ENCODE results near the gene BGLAP.

BGLAP gene

GRCh38 chr1:156198831-156199349 is 43.1 kb upstream of the BGLAP start:
- Histone ChIP-seq H2AFZ (ENCODE audit: low read length) (no peak overlapping the region), H3K9me2 (replicated peaks; ENCODE audit: low read depth, low read length) (no peaks in the 10 kb centered on the region), H3K4me3 (ENCODE audit: low read length, poor library complexity, severe bottlenecking) (peak overlapping the region; percentile 33), H3K4me2 (ENCODE audit: low read depth, low read length, poor library complexity, severe bottlenecking) (peak overlapping the region; percentile 96), H3F3A (ENCODE audit: low read depth) (no peaks in the 10 kb centered on the region), H3K9me3 (ENCODE audit: insufficient read depth, low read depth, low read length) (no peaks in the 10 kb centered on the region), H3K79me2 (ENCODE audit: insufficient read depth, low read length) (peaks cover 80% of the 10 kb centered on the region), H3K36me3 (ENCODE audit: insufficient read depth, low read length) (peaks cover 7% of the 10 kb centered on the region; the same call in 1 of the 2 replicates), H3K4me1 (ENCODE audit: insufficient read depth, low read length, poor library complexity, severe bottlenecking) (peaks cover 63% of the 10 kb centered on the region), H3K27me3 (ENCODE audit: insufficient read depth, low read length, poor library complexity, severe bottlenecking) (no peaks in the 10 kb centered on the region), H3K9ac (ENCODE audit: low read depth, low read length, poor library complexity, severe bottlenecking) (peak overlapping the region; percentile 46), H4K20me1 (ENCODE audit: insufficient read depth, low read length, poor library complexity, severe bottlenecking) (peaks cover 17% of the 10 kb centered on the region)
- TF ChIP-seq EZH2phosphoT487 (IDR thresholded peaks at IDR 0.05; ENCODE audit: borderline replicate concordance), result no peak
- no peak for TF ChIP-seq CTCF (conservative IDR thresholded peaks at IDR 0.05; ENCODE audit: low read length)

- H4K20me1 ChIP-seq (ENCODE audit: insufficient read depth, low read length, poor library complexity, severe bottlenecking), result peaks cover 9% of the 10 kb centered on the region
- no peak for TF ChIP-seq EZH2phosphoT487 (IDR thresholded peaks at IDR 0.05; ENCODE audit: borderline replicate concordance)
- no peak for TF ChIP-seq CTCF (conservative IDR thresholded peaks at IDR 0.05; ENCODE audit: low read length)
- H3K9me2 ChIP-seq (replicated peaks; ENCODE audit: low read depth, low read length), result no peaks in the 10 kb centered on the region
- no peak overlapping the region for H2AFZ ChIP-seq (ENCODE audit: low read length)
- peaks cover 7% of the 10 kb centered on the region; the same call in 1 of the 2 replicates for H3K36me3 ChIP-seq (ENCODE audit: insufficient read depth, low read length)
- peak overlapping the region; percentile 96 for H3K4me2 ChIP-seq (ENCODE audit: low read depth, low read length, poor library complexity, severe bottlenecking)
- H3F3A ChIP-seq (ENCODE audit: low read depth), result no peaks in the 10 kb centered on the region
- peaks cover 63% of the 10 kb centered on the region for H3K4me1 ChIP-seq (ENCODE audit: insufficient read depth, low read length, poor library complexity, severe bottlenecking)
- H3K4me3 ChIP-seq (ENCODE audit: low read length, poor library complexity, severe bottlenecking), result peak overlapping the region; percentile 50
- H3K9ac ChIP-seq (ENCODE audit: low read depth, low read length, poor library complexity, severe bottlenecking), result peak overlapping the region; percentile 34
- no peaks in the 10 kb centered on the region for H3K9me3 ChIP-seq (ENCODE audit: insufficient read depth, low read depth, low read length)
- H3K27me3 ChIP-seq (ENCODE audit: insufficient read depth, low read length, poor library complexity, severe bottlenecking), result no peaks in the 10 kb centered on the region
- peaks cover 73% of the 10 kb centered on the region for H3K79me2 ChIP-seq (ENCODE audit: insufficient read depth, low read length)
Measured at GRCh38 chr1:156200044-156200443, 41.9 kb upstream of the BGLAP start.

GRCh38 chr1:156203331-156203730 is 38.7 kb upstream of the BGLAP start:
- H3F3A ChIP-seq (ENCODE audit: low read depth), result no peaks in the 10 kb centered on the region
- H2AFZ ChIP-seq (ENCODE audit: low read length), result no peak overlapping the region
- TF ChIP-seq CTCF (conservative IDR thresholded peaks at IDR 0.05; ENCODE audit: low read length) (no peak), EZH2phosphoT487 (IDR thresholded peaks at IDR 0.05; ENCODE audit: borderline replicate concordance) (no peak)
- H3K36me3 ChIP-seq (ENCODE audit: insufficient read depth, low read length), result peaks cover 16% of the 10 kb centered on the region; the same call in 1 of the 2 replicates
- H3K4me2 ChIP-seq (ENCODE audit: low read depth, low read length, poor library complexity, severe bottlenecking), result peak overlapping the region; percentile 96
- peaks cover 34% of the 10 kb centered on the region for H3K4me1 ChIP-seq (ENCODE audit: insufficient read depth, low read length, poor library complexity, severe bottlenecking)
- no peak overlapping the region for H3K4me3 ChIP-seq (ENCODE audit: low read length, poor library complexity, severe bottlenecking)
- H3K9me3 ChIP-seq (ENCODE audit: insufficient read depth, low read depth, low read length), result no peaks in the 10 kb centered on the region
- peaks cover 41% of the 10 kb centered on the region; the same call in 1 of the 2 replicates for H3K79me2 ChIP-seq (ENCODE audit: insufficient read depth, low read length)
- no peaks in the 10 kb centered on the region for H3K9me2 ChIP-seq (replicated peaks; ENCODE audit: low read depth, low read length)
- no peak overlapping the region for H3K9ac ChIP-seq (ENCODE audit: low read depth, low read length, poor library complexity, severe bottlenecking)
- no peaks in the 10 kb centered on the region for H3K27me3 ChIP-seq (ENCODE audit: insufficient read depth, low read length, poor library complexity, severe bottlenecking)
- H4K20me1 ChIP-seq (ENCODE audit: insufficient read depth, low read length, poor library complexity, severe bottlenecking), result peaks cover 6% of the 10 kb centered on the region

All from Loucy (cell line).